Measurements from ENCODE around the gene RND2. TPM values are rescaled to one million over a fixed set of nuclear protein-coding genes. Genes with fewer than 3 reads are reported as not detected.
A peak's percentile ranks its signal among the peaks of the same experiment; 100 is the strongest.

The RND2 gene
- total and polyA plus RNA-seq, 9 of the 15 experiments (the other 6 are each of a cell fraction or from before 2014, with no cell fraction given) = 0.15 to 1.9 (median 0.98) TPM

DNA sequence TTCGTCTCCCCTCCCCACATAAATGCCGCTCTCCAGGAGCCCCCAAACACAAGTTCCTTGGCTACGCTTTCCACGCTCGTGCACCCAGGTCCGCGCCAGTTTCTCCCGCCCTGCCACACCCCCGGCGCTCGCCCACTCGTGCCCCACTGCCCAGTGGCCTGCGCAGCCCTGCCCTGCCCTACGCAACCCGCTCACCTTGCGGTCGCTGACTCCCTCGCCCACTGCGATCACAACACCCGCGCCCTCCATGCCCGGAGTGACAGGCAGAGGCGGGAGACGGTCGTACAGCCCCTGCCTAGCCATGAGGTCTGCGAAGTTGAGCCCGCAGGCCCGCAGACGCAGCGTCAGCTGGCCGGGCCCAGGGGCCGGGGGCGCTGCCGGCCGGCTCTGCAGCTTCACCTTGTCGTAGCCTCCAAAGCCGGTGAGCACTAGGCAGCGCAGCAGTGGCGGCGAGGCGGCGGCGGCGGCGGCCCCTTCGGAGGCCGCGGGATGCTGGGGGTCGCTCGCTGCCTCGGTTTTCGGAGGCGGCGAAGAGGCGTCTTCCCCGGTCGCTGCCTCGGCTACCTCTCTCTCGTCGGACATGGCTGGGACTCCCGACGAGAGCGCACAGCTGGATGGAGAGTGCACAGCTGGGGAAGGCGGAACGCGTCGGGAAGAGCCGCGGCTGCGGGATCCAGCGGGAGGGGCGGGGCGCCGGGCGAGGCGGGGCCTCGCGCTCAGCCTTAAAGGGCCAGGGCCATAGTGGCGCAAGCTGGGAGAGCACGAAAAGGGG, 3.1 kb upstream of the RND2 start, which contains the start of gene VAT1 (continued):
- peak; percentile 52; the same call in 1 of the 2 replicates for TF ChIP-seq ATF6 (CRISPR knock-in tag; IDR thresholded peaks at IDR 0.05)
- peak; percentile 47; the same call in 1 of the 2 replicates for TF ChIP-seq KLF13 (tag; IDR thresholded peaks at IDR 0.05; ENCODE audit: borderline replicate concordance, low read depth)
- no peak for TF ChIP-seq SREBF2 (CRISPR knock-in tag; IDR thresholded peaks at IDR 0.05)
- TF ChIP-seq, protein P1, sequence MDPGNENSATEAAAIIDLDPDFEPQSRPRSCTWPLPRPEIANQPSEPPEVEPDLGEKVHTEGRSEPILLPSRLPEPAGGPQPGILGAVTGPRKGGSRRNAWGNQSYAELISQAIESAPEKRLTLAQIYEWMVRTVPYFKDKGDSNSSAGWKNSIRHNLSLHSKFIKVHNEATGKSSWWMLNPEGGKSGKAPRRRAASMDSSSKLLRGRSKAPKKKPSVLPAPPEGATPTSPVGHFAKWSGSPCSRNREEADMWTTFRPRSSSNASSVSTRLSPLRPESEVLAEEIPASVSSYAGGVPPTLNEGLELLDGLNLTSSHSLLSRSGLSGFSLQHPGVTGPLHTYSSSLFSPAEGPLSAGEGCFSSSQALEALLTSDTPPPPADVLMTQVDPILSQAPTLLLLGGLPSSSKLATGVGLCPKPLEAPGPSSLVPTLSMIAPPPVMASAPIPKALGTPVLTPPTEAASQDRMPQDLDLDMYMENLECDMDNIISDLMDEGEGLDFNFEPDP (CRISPR knock-in tag; IDR thresholded peaks at IDR 0.05) = no peak
- TF ChIP-seq TBP (optimal IDR thresholded peaks at IDR 0.05; ENCODE audit: low read depth, low read length) = peak; percentile 17
- TF ChIP-seq FOXA1 (IDR thresholded peaks at IDR 0.05; ENCODE audit: borderline replicate concordance) = no peak
- TF ChIP-seq, protein P2, sequence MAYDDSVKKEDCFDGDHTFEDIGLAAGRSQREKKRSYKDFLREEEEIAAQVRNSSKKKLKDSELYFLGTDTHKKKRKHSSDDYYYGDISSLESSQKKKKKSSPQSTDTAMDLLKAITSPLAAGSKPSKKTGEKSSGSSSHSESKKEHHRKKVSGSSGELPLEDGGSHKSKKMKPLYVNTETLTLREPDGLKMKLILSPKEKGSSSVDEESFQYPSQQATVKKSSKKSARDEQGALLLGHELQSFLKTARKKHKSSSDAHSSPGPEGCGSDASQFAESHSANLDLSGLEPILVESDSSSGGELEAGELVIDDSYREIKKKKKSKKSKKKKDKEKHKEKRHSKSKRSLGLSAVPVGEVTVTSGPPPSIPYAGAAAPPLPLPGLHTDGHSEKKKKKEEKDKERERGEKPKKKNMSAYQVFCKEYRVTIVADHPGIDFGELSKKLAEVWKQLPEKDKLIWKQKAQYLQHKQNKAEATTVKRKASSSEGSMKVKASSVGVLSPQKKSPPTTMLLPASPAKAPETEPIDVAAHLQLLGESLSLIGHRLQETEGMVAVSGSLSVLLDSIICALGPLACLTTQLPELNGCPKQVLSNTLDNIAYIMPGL (CRISPR knock-in tag; IDR thresholded peaks at IDR 0.05) = 0 out of 2 replicates have a peak, but pooled peaks have one; percentile 35
- TF ChIP-seq FUS (optimal IDR thresholded peaks at IDR 0.05; ENCODE audit: low read depth, low read length) = peak; percentile 60
- TF ChIP-seq RB1 (IDR thresholded peaks at IDR 0.05; ENCODE audit: low read depth) = peak; percentile 48; the same call in 1 of the 2 replicates

All from K562 (cell line).